ENCODE results near the gene DRICH1. TPM values are rescaled to one million over a fixed set of nuclear protein-coding genes. Genes with fewer than 3 reads are reported as not detected.
"Not testable (repeated sequence)": the region's sequence is repeated elsewhere in the genome, so short reads cannot be mapped to it uniquely, and the experiment has no call there.

The DRICH1 gene
- polyA plus RNA-seq, 3 donors: 1.7 TPM; not detected in 2

GRCh38 chr22:23573106-23573505 is 59.0 kb downstream of the DRICH1 start:
- DNase-seq; H2AFZ ChIP-seq (ENCODE audit: insufficient read depth, low read depth, low read length, poor library complexity, severe bottlenecking); H3K9me3 Mint-ChIP-seq; H3K27ac ChIP-seq (ENCODE audit: low read depth in 1 of 2, low read length in 2 of 2); H3K4me3 Mint-ChIP-seq; intact Hi-C loops (cut with micrococcal nuclease); H3K4me1 ChIP-seq (ENCODE audit: control insufficient read depth in 1 of 2, insufficient read depth in 2 of 2, low read length in 2 of 2); H3K4me2 ChIP-seq (replicated peaks; ENCODE audit: extremely low read depth, low read length, poor library complexity, severe bottlenecking); H3K9me3 ChIP-seq (replicated peaks in 1 of 2; ENCODE audit: control insufficient read depth in 1 of 2, insufficient read depth in 1 of 2, low read length in 2 of 2); H3K4me3 ChIP-seq (replicated peaks in 1 of 3; ENCODE audit: low read depth in 2 of 3, low read length in 3 of 3); H3K36me3 Mint-ChIP-seq; H3K27ac Mint-ChIP-seq; H4K20me1 ChIP-seq (ENCODE audit: insufficient read depth, low read length); H3K27me3 ChIP-seq (ENCODE audit: control insufficient read depth in 2 of 2, insufficient read depth in 2 of 2, low read length in 2 of 2); H3K4me1 Mint-ChIP-seq; H3K79me2 ChIP-seq (ENCODE audit: insufficient read depth, low read length); H3K36me3 ChIP-seq (replicated peaks in 1 of 2; ENCODE audit: control insufficient read depth in 1 of 2, insufficient read depth in 2 of 2, low read length in 2 of 2); H3K9ac ChIP-seq (ENCODE audit: insufficient read depth, low read length, poor library complexity, severe bottlenecking): not testable (repeated sequence)
- H3K27me3 Mint-ChIP-seq (ENCODE audit: low read depth in 3 of 3): peaks cover 4 to 12% (median 6%) of the 10 kb centered on the region in 3 donors
- 92% methylated on average over 10 of the region's 13 CpGs for WGBS (ENCODE audit: insufficient coverage)

GRCh38 chr22:23571486-23571885 is 60.6 kb downstream of the DRICH1 start:
- H3K9me3 Mint-ChIP-seq: peaks cover 0 to 11% (median 0%) of the 10 kb centered on the region in 7 donors
- H3K4me3 ChIP-seq (replicated peaks in 1 of 3; ENCODE audit: low read depth in 2 of 3, low read length in 3 of 3): no peak overlapping the region
- peaks cover 4 to 14% of the 10 kb centered on the region in 2 donors for H3K27me3 ChIP-seq (ENCODE audit: control insufficient read depth in 2 of 2, insufficient read depth in 2 of 2, low read length in 2 of 2)
- intact Hi-C loops (cut with micrococcal nuclease): no loop called here
- no peaks in the 10 kb centered on the region for H3K9me3 ChIP-seq (replicated peaks in 1 of 2; ENCODE audit: control insufficient read depth in 1 of 2, insufficient read depth in 1 of 2, low read length in 2 of 2)
- H3K79me2 ChIP-seq (ENCODE audit: insufficient read depth, low read length): no peaks in the 10 kb centered on the region
- no peaks in the 10 kb centered on the region for H3K36me3 ChIP-seq (replicated peaks in 1 of 2; ENCODE audit: control insufficient read depth in 1 of 2, insufficient read depth in 2 of 2, low read length in 2 of 2)
- peaks cover 0 to under 1% of the 10 kb centered on the region in 2 donors for H3K4me1 ChIP-seq (ENCODE audit: control insufficient read depth in 1 of 2, insufficient read depth in 2 of 2, low read length in 2 of 2)
- 100% methylated on average over 2 of the region's 4 CpGs for WGBS (ENCODE audit: insufficient coverage)
- no peak overlapping the region for H3K27ac Mint-ChIP-seq
- no peak overlapping the region for H3K9ac ChIP-seq (ENCODE audit: insufficient read depth, low read length, poor library complexity, severe bottlenecking)
- H3K36me3 Mint-ChIP-seq: peaks cover 0 to 2% of the 10 kb centered on the region in 2 donors
- no peak overlapping the region for H2AFZ ChIP-seq (ENCODE audit: insufficient read depth, low read depth, low read length, poor library complexity, severe bottlenecking)
- TF ChIP-seq CTCF (IDR thresholded peaks at IDR 0.05): no peak
- no peak for DNase-seq
- H3K4me1 Mint-ChIP-seq: no peaks in the 10 kb centered on the region
- H3K27ac ChIP-seq (ENCODE audit: low read depth in 1 of 2, low read length in 2 of 2): no peak overlapping the region
- no peak overlapping the region for H3K4me2 ChIP-seq (replicated peaks; ENCODE audit: extremely low read depth, low read length, poor library complexity, severe bottlenecking)
- H4K20me1 ChIP-seq (ENCODE audit: insufficient read depth, low read length): no peaks in the 10 kb centered on the region
- H3K27me3 Mint-ChIP-seq (ENCODE audit: low read depth in 3 of 3): peaks cover 15 to 19% (median 16%) of the 10 kb centered on the region in 3 donors
- no peak overlapping the region for H3K4me3 Mint-ChIP-seq

Data from CD14-positive monocyte (primary cell).